CD14-positive monocyte (primary cell): Measurements from ENCODE around the gene COMMD1. TPM values are rescaled to one million over a fixed set of nuclear protein-coding genes. Genes with fewer than 3 reads are reported as not detected.

ENCODE experiments used
- DNase-seq, 3 donors: peaks; one replicate each; pipeline ENCODE4 v3.0.0-alpha.2; 2011 to 2022
- H2AFZ ChIP-seq: 2 replicates; pipeline ENCODE4 v1.6.0; 2012; ENCODE audit warnings: mild to moderate bottlenecking, low read depth, low read length, inconsistent platforms; ENCODE audit not compliant: insufficient read depth, poor library complexity, severe bottlenecking
- H3K27ac ChIP-seq, 2 donors: 1 replicate in 1 of 2; 2 replicates in 1 of 2; pipeline ENCODE4 v1.5.1; 2012 to 2013; ENCODE audit warnings: low read length in 2 of 2, control low read depth in 1 of 2, inconsistent platforms in 1 of 2, low read depth in 1 of 2, mild to moderate bottlenecking in 1 of 2
- H3K27me3 ChIP-seq, 2 donors: one replicate each; pipeline versions ENCODE4 v1.6.0 to v1.6.1; 2011 to 2013; ENCODE audit warnings: low read length in 2 of 2; ENCODE audit not compliant: control insufficient read depth in 2 of 2, insufficient read depth in 2 of 2
- H3K36me3 ChIP-seq, 2 donors: replicated peaks in 1 of 2; 1 replicate in 1 of 2; 2 replicates in 1 of 2; pipeline versions ENCODE4 v1.5.1 to v1.6.1; 2012 to 2013; ENCODE audit warnings: low read length in 2 of 2, control low read depth in 1 of 2, inconsistent platforms in 1 of 2, mild to moderate bottlenecking in 1 of 2; ENCODE audit not compliant: insufficient read depth in 2 of 2, control insufficient read depth in 1 of 2
- H3K4me1 ChIP-seq, 2 donors: 1 replicate in 1 of 2; 2 replicates in 1 of 2; pipeline versions ENCODE4 v1.5.1 to v1.6.1; 2012 to 2013; ENCODE audit warnings: low read length in 2 of 2, control low read depth in 1 of 2, inconsistent platforms in 1 of 2, mild to moderate bottlenecking in 1 of 2, moderate library complexity in 1 of 2; ENCODE audit not compliant: insufficient read depth in 2 of 2, control insufficient read depth in 1 of 2
- H3K4me2 ChIP-seq: replicated peaks from 2 replicates; pipeline ENCODE3; 2012; ENCODE audit warnings: low read length, moderate library complexity, mild to moderate bottlenecking; ENCODE audit not compliant: poor library complexity, severe bottlenecking; ENCODE audit errors: extremely low read depth
- H3K4me3 ChIP-seq, 3 experiments: fragments of 200-600 bp in 1 of 3; sonication (generic) in 1 of 3; replicated peaks in 1 of 3; 1 replicate in 2 of 3; 2 replicates in 1 of 3; pipeline ENCODE4 v1.5.1; 2011 to 2013; ENCODE audit warnings: low read length in 3 of 3, mild to moderate bottlenecking in 3 of 3, control low read depth in 2 of 3, low read depth in 2 of 3, inconsistent platforms in 1 of 3, moderate library complexity in 1 of 3
- H3K79me2 ChIP-seq: 2 replicates; pipeline ENCODE4 v1.6.0; 2012; ENCODE audit warnings: mild to moderate bottlenecking, control low read depth, inconsistent platforms, low read length, moderate library complexity; ENCODE audit not compliant: insufficient read depth
- H3K9ac ChIP-seq: 2 replicates; pipeline ENCODE4 v1.6.0; 2017; ENCODE audit warnings: low read length, mild to moderate bottlenecking; ENCODE audit not compliant: insufficient read depth, poor library complexity, severe bottlenecking
- H3K9me3 ChIP-seq, 2 donors: replicated peaks in 1 of 2; 1 replicate in 1 of 2; 2 replicates in 1 of 2; pipeline versions ENCODE4 v1.5.1 to v1.6.1; 2012 to 2013; ENCODE audit warnings: low read length in 2 of 2, control low read depth in 1 of 2; ENCODE audit not compliant: control insufficient read depth in 1 of 2, insufficient read depth in 1 of 2
- H4K20me1 ChIP-seq: 2 replicates; pipeline ENCODE4 v1.6.0; 2012; ENCODE audit warnings: mild to moderate bottlenecking, low read length, control low read depth, moderate library complexity; ENCODE audit not compliant: insufficient read depth
- H3K27ac Mint-ChIP-seq, 7 donors: one replicate each; pipeline ENCODE4 v1.8.0; 2020; ENCODE audit warnings: mild to moderate bottlenecking in 7 of 7, mixed read lengths in 7 of 7, moderate library complexity in 6 of 7, inconsistent platforms in 2 of 7
- H3K27me3 Mint-ChIP-seq, 3 donors: one replicate each; pipeline ENCODE4 v1.8.0; 2021 to 2022; ENCODE audit warnings: low read depth in 3 of 3, mild to moderate bottlenecking in 3 of 3, mixed read lengths in 3 of 3, moderate library complexity in 3 of 3, inconsistent platforms in 1 of 3
- H3K36me3 Mint-ChIP-seq, 2 donors: one replicate each; pipeline ENCODE4 v1.8.0; 2020; ENCODE audit warnings: mixed read lengths in 2 of 2, inconsistent platforms in 1 of 2, mild to moderate bottlenecking in 1 of 2
- H3K4me1 Mint-ChIP-seq: one replicate; pipeline ENCODE4 v1.8.0; 2020; ENCODE audit warnings: mild to moderate bottlenecking, mixed read lengths
- H3K4me3 Mint-ChIP-seq, 2 donors: one replicate each; pipeline ENCODE4 v1.8.0; 2020; ENCODE audit warnings: mild to moderate bottlenecking in 2 of 2, mixed read lengths in 2 of 2, moderate library complexity in 1 of 2
- H3K9me3 Mint-ChIP-seq, 7 donors: one replicate each; pipeline ENCODE4 v1.8.0; 2020 to 2022; ENCODE audit warnings: mixed read lengths in 7 of 7, mild to moderate bottlenecking in 6 of 7, moderate library complexity in 6 of 7, inconsistent platforms in 2 of 7
- CTCF ChIP-seq: fragments of 200-600 bp; IDR thresholded peaks from one replicate; pipeline ENCODE4 v1.8.0; 2022; ENCODE audit warnings: antibody characterized with exemption, mild to moderate bottlenecking
- WGBS: methylation state at CpG from one replicate; pipeline ENCODE4 v1.1.5; 2013; ENCODE audit warnings: missing lambda C conversion rate; ENCODE audit not compliant: insufficient coverage; 5-methylcytosine and 5-hydroxymethylcytosine counted together
- intact Hi-C, 2 donors: fragments of 100-400 bp; cut with micrococcal nuclease; formaldehyde crosslinking; loops; one replicate each; pipeline versions ENCODE4 v1.15.0 to v1.15.1; 2023
- polyA plus RNA-seq, 3 donors: library from polyadenylated mRNA; depleted of rRNA in 1 of 3; unstranded in 2 of 3; stranded (reverse) in 1 of 3; fragments of 300-500 nt in 2 of 3; fragments of >200 nt in 1 of 3; fragmentation: Illumina TruSeq in 2 of 3; gene quantifications; 1 replicate in 2 of 3; 2 replicates in 1 of 3; pipeline ENCODE4 v1.2.3, GENCODE V29; 2012 to 2021

Gene COMMD1
- polyA plus RNA-seq, 3 donors = 25.2 to 82.1 (median 70.7) TPM

GRCh38 chr2:61943251-61943650 is 37.8 kb downstream of the COMMD1 start:
- Mint-ChIP-seq H3K4me3 (no peak overlapping the region), H3K27ac (peak overlapping the region in 1 of 7 donors; percentile 68), H3K4me1 (peaks cover 7% of the 10 kb centered on the region), H3K27me3 (peaks cover 0 to 2% (median 0%) of the 10 kb centered on the region in 3 donors), H3K36me3 (peaks cover 2 to 5% of the 10 kb centered on the region in 2 donors), H3K9me3 (no peaks in the 10 kb centered on the region)
- intact Hi-C loops = no loop called here
- Histone ChIP-seq H3K4me3 (no peak overlapping the region), H3K27me3 (no peaks in the 10 kb centered on the region), H3K79me2 (no peaks in the 10 kb centered on the region), H3K4me1 (no peaks in the 10 kb centered on the region), H4K20me1 (no peaks in the 10 kb centered on the region), H3K4me2 (no peak overlapping the region), H3K36me3 (no peaks in the 10 kb centered on the region), H2AFZ (no peak overlapping the region), H3K9ac (no peak overlapping the region), H3K9me3 (no peaks in the 10 kb centered on the region), H3K27ac (no peak overlapping the region)
- DNase-seq = no peak
- no peak for TF ChIP-seq CTCF
- 100% methylated on average over 1 of the region's 2 CpGs for WGBS

- no peaks in the 10 kb centered on the region for H3K79me2 ChIP-seq
- H3K9me3 Mint-ChIP-seq = peaks cover 0 to 3% (median 0%) of the 10 kb centered on the region in 7 donors
- TF ChIP-seq CTCF = no peak
- DNase-seq = no peak
- H3K4me1 ChIP-seq = no peaks in the 10 kb centered on the region
- peaks cover 5 to 10% of the 10 kb centered on the region in 2 donors for H3K36me3 Mint-ChIP-seq
- peak overlapping the region in 1 of 7 donors; percentile 1 for H3K27ac Mint-ChIP-seq
- H4K20me1 ChIP-seq = no peaks in the 10 kb centered on the region
- no peaks in the 10 kb centered on the region for H3K36me3 ChIP-seq
- no peak overlapping the region for H3K9ac ChIP-seq
- H3K27ac ChIP-seq = no peak overlapping the region
- H2AFZ ChIP-seq = no peak overlapping the region
- H3K4me2 ChIP-seq = no peak overlapping the region
- H3K9me3 ChIP-seq = no peaks in the 10 kb centered on the region
- WGBS = 80% methylated on average over 1 of the region's 4 CpGs
- intact Hi-C loops = no loop called here
- no peak overlapping the region for H3K4me3 ChIP-seq
- no peak overlapping the region for H3K4me3 Mint-ChIP-seq
- peaks cover 0 to 2% (median 0%) of the 10 kb centered on the region in 3 donors for H3K27me3 Mint-ChIP-seq
- H3K4me1 Mint-ChIP-seq = peaks cover 9% of the 10 kb centered on the region
- no peaks in the 10 kb centered on the region for H3K27me3 ChIP-seq
Measured at GRCh38 chr2:61946666-61947065, 41.2 kb downstream of the COMMD1 start.
